ENCODE data around the gene TEPSIN.

GRCh38 chr17:81239714-81240555, 1.1 kb upstream of the TEPSIN start:
- TF ChIP-seq POLR2A (IDR thresholded peaks at IDR 0.05) = no peak
- no peak for TF ChIP-seq CTCF (IDR thresholded peaks at IDR 0.05 in 4 of 5, conservative IDR thresholded peaks at IDR 0.05 in 1 of 5)
